Measurements from ENCODE around the gene RGS10. TPM values are rescaled to one million over a fixed set of nuclear protein-coding genes. Genes with fewer than 3 reads are reported as not detected.
A peak's percentile ranks its signal among the peaks of the same experiment; 100 is the strongest.

RGS10 gene
- total RNA-seq, 4 donors from 2014 or later, result 21.4 to 97.6 (median 35.5) TPM

DNA sequence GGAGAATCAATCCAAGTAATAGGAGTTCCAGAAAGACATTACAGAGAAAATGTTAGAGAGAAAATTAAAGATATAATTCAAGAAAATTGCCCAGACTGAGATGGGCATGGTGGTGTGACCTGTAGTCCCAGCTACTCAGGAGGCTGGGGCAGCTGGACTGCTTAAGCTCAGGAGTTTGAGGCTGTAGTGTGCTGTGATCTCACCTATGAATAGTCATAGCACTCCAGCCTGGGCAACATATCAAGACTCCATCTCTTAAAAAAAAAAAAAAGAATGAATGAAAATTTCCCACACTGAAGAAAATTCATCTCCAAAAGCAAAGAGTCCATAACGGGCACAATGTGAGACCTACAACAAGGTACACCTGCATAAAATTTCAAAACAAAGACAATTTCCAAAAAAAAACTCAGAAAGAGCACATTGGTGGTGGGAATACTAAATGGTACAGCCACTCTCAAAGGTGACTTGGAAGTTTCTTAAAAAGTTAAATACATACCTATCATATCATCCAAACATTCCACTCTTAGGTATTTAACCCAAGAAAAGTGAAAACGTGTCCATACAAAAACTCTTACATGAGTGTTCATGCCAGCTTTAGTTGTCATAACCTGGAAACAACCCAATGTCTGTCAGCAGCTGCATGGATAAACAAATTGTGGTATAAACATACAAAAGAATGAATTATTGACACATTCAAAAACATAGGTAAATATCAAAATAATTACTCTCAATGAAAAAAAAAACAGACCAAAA, 6.9 kb upstream of the RGS10 start:
- Histone ChIP-seq H3K9me3 (no peaks in the 10 kb centered on the region), H3K27ac (no peak overlapping the region), H3K4me1 (peaks cover 5 to 7% of the 10 kb centered on the region in 2 donors), H3K27me3 (no peaks in the 10 kb centered on the region), H3K4me3 (replicated peaks in 1 of 3) (no peak overlapping the region), H3K36me3 (no peaks in the 10 kb centered on the region)
- 73 to 74% methylated on average over 2 of the region's 2 CpGs for WGBS, 2 donors
- intact Hi-C loops (cut with DNase I), result loop anchor here (10.0 kb wide), 1 partner anchor 45 kb away; the partner anchor contains the start of gene TIAL1
- TF ChIP-seq POLR2A (IDR thresholded peaks at IDR 0.05), result no peak
- TF ChIP-seq, protein P1, sequence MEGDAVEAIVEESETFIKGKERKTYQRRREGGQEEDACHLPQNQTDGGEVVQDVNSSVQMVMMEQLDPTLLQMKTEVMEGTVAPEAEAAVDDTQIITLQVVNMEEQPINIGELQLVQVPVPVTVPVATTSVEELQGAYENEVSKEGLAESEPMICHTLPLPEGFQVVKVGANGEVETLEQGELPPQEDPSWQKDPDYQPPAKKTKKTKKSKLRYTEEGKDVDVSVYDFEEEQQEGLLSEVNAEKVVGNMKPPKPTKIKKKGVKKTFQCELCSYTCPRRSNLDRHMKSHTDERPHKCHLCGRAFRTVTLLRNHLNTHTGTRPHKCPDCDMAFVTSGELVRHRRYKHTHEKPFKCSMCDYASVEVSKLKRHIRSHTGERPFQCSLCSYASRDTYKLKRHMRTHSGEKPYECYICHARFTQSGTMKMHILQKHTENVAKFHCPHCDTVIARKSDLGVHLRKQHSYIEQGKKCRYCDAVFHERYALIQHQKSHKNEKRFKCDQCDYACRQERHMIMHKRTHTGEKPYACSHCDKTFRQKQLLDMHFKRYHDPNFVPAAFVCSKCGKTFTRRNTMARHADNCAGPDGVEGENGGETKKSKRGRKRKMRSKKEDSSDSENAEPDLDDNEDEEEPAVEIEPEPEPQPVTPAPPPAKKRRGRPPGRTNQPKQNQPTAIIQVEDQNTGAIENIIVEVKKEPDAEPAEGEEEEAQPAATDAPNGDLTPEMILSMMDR (IDR thresholded peaks at IDR 0.05), result no peak
- no peak for DNase-seq

DNA sequence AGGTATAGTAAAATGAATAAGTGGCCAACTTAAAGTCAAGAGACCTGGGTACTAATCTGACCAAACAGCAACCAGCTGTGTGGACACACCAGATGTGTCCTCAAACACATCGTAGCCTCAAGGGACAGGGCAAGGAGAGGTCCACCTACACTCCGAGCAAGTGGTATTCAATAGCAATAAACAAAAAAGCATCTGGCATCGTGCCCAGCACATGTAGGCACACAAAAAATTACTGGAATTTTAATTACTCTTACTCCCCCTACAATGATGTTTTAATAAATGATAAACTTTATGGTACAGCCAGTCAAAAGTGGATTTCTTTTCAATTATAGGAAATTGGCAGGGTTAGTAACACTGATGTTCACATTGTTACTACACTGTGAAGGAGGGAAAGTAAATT, 3.5 kb upstream of the RGS10 start:
- DNase-seq, result no peak
- WGBS, 2 donors, result 64 to 72% methylated on average over 3 of the region's 3 CpGs
- H3K36me3 ChIP-seq, result no peaks in the 10 kb centered on the region
- H3K27me3 ChIP-seq, result no peaks in the 10 kb centered on the region
- intact Hi-C loops (cut with DNase I), result loop anchor here (10.0 kb wide), 1 partner anchor 49 kb away; the partner anchor contains the start of gene TIAL1
- H3K9me3 ChIP-seq, result no peaks in the 10 kb centered on the region
- TF ChIP-seq POLR2A (IDR thresholded peaks at IDR 0.05), result no peak
- TF ChIP-seq, protein P1 (IDR thresholded peaks at IDR 0.05), result no peak
- no peak overlapping the region for H3K4me3 ChIP-seq (replicated peaks in 1 of 3)
- H3K27ac ChIP-seq, result no peak overlapping the region
- H3K4me1 ChIP-seq, result peaks cover 20 to 26% of the 10 kb centered on the region in 2 donors

GRCh38 chr10:119545310-119545709, 2.8 kb upstream of the RGS10 start:
- TF ChIP-seq POLR2A (IDR thresholded peaks at IDR 0.05), result no peak
- TF ChIP-seq, protein P1 (IDR thresholded peaks at IDR 0.05), result no peak
- peaks cover 20 to 26% of the 10 kb centered on the region in 2 donors for H3K4me1 ChIP-seq
- no peaks in the 10 kb centered on the region for H3K36me3 ChIP-seq
- intact Hi-C loops (cut with DNase I), result loop anchor here (10.0 kb wide), 1 partner anchor 49 kb away; the partner anchor contains the start of gene TIAL1
- no peaks in the 10 kb centered on the region for H3K27me3 ChIP-seq
- no peaks in the 10 kb centered on the region for H3K9me3 ChIP-seq
- H3K27ac ChIP-seq, result no peak overlapping the region
- no peak overlapping the region for H3K4me3 ChIP-seq (replicated peaks in 1 of 3)
- WGBS, 2 donors, result 62 to 63% methylated on average over 4 of the region's 4 CpGs
- DNase-seq, result no peak

GRCh38 chr10:119543814-119544642, 1.5 kb upstream of the RGS10 start:
- Histone ChIP-seq H3K27ac (peak overlapping the region; percentile 61 to 89 (median 88)), H3K9me3 (no peaks in the 10 kb centered on the region), H3K4me3 (replicated peaks in 1 of 3) (no peak overlapping the region), H3K27me3 (no peaks in the 10 kb centered on the region), H3K36me3 (no peaks in the 10 kb centered on the region), H3K4me1 (peaks cover 20 to 29% of the 10 kb centered on the region in 2 donors)
- intact Hi-C loops (cut with DNase I), result loop anchor here (10.0 kb wide), 1 partner anchor 51 kb away; the partner anchor contains the start of gene TIAL1
- WGBS, 2 donors, result 35 to 38% methylated on average over 19 of the region's 19 CpGs
- TF ChIP-seq, protein P1 (IDR thresholded peaks at IDR 0.05), result no peak
- peak in 1 of 2 donors; percentile 56 for TF ChIP-seq POLR2A (IDR thresholded peaks at IDR 0.05)
- DNase-seq, result peak; percentile 71 to 73
